ENCODE results near the gene NAALADL2.

Gene NAALADL2

DNA sequence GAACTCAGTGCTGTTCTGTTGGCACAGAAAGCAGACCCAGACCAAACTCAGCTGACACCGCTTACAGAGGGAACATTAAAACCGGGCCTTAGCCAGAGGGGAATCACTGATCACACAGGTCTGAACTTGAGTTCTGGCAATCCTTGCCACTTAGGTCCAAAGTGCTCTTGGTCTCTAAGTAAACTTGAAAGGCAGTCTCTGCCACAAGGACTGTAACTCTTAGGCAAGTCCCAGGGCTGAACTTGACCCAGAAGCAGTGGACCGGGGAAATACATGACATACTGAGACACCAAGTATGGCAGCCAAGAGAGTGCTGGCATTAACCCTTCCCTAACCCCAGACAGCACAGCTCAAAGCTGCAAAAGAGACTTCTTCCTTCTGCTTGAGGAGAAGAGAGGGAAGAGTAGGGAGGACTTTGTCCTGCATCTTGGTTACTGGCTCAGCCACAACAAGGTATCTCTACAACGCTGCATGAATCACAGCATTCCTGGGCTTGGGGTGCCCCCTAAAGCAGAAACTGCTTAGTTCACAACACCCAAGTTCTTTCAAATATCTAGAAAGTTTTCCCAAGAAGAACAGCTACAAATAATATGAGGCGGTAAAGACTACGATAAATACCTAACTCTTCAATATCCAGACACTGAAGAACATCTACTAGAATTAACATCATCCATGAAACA is 32.5 kb downstream of the NAALADL2 start:
- no peak for DNase-seq

DNA sequence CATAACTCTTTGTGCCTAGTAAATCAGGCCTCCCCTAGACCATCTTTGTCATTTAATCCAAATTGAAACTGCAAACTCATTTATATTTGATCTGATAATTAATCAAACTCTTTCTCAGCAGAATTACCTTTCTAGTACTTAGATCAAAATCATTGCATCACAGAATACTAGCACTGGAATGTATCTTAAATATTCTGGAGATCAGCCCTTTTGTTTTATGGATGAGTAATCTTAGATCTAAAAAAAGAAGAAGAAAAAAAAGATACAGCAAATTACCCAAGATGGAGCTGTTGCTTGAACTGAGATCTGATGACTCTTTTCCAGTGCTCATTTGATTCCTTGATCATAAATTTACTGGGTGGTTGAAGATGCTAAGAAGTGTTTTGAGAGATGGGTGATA is 47.9 kb downstream of the NAALADL2 start:
- DNase-seq: no peak

DNA sequence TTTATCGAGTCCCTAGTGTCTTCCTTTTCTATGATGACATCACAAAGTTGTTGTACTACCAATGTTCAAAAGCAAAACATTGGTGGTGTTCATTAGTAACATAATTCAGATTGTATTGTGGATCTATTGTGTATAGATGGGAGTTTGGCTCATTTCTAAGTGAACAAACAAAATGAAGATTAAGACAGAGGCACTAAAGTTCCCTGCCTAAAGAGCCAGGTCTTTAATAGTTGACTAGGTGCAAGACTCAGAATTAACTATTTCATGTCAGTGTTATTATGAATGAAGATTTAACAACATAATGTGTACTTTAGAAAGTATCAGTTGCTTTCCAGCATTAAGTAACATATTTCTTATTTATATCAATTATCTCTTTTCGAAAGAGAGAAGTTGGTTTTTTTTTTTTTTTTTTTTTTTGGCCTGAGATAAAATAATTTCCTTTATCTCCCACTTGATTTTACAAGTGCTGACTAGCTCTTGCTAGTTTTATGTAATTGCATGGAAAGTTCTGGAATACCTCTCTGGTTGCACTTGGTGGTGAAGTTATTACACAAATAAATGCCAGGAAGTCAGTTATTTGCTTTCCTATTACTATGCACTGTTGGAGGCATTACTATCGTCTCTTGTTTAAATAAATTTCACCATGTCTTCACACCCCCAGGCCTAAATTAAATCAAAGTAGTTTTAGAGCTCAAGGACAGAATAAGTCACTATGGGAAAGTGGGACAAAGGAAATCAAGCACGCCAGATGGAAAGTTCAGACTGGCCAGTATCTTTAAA is 48.7 kb downstream of the NAALADL2 start:
- DNase-seq: no peak

DNA sequence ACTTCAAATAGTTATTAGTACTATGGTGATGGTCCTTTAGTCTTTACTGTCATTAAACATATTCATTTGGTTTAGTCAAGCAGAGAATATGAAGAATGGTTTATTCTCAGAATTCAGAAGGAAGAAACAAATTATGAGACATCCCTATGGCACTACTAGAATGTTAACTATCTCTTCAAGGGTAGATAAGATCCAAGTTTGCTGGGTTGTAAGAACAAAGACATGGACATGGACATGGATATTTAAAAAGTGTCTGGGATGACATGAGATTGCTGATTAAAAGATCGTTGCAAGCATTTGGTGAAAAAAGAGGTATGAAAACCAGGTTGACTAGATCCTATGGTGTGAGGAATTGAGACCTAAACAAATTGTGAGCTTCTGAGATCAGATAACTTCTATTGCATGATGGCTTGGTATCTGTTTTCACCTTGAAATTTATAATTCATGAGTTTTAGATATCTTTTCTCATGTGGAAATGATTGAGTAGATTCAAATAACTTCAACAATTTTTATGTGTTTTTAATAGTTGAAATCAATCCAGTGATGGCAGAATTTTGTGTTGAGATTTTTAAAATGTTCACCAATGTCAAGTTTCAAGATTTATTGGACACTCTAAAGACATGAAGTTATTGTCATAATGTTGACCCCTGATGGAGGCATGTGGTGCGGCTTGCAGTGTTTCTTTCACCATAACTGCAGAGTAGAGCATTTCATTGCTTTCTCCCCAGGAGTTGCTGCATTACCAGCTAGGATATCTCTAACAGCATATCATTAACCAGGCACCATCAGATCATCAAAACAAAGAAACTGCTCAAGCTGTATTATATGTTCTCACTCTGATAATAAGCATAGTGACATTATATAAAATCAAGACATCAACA is 72.6 kb downstream of the NAALADL2 start:
- no peak for DNase-seq

GRCh38 chr3:174936590-174936989 is 77.5 kb downstream of the NAALADL2 start:
- no peak for DNase-seq

- no peak for DNase-seq
Observed at GRCh38 chr3:174937478-174937877, 78.3 kb downstream of the NAALADL2 start.

- no peak for DNase-seq
Observed at GRCh38 chr3:174938102-174938501, 79.0 kb downstream of the NAALADL2 start.

- no peak for DNase-seq
Observed at GRCh38 chr3:174940151-174940550, 81.0 kb downstream of the NAALADL2 start.

DNA sequence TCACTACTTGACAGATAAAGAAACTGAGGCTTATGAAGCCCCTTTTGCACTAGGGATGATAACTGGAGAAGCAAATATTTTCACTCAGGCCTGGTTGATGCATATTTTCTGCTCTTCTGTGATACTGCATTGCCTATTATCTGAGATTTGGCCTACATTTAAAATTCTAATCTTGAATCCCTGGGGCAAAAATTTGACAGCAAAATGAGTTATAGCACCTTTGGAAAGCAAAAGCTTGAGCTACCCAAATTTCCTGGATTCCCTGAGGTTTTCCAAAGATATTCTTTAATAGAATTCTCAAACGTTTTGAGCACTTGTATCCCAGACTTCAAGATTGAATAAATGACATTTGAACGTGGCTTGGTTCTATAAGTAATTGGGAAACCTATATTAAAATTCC is 86.1 kb downstream of the NAALADL2 start:
- no peak for DNase-seq

GRCh38 chr3:174945951-174946350 is 86.8 kb downstream of the NAALADL2 start:
- no peak for DNase-seq

- DNase-seq: no peak
Observed at GRCh38 chr3:174949523-174949922, 90.4 kb downstream of the NAALADL2 start.

GRCh38 chr3:174951034-174951433 is 91.9 kb downstream of the NAALADL2 start:
- no peak for DNase-seq

- no peak for DNase-seq
Observed at GRCh38 chr3:174951498-174952005, 92.4 kb downstream of the NAALADL2 start.

DNA sequence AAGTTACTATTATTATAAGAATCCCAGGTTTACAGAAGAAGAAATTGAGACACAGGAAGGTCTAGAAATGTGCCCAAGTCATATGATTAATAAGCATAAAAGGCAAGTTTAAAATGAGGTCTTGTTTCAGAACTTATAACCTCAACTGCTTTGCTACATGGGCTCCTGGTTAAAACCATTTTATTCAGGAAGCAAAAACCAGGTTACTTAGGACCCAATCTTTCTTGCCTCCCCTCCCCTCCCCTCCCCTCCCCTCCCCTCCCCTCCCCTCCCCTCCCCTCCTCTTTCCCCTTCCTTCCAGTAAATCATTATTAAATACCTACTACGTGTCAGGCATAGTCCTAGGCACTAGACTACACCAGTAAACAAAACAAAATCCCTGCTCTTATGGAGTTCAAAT is 93.9 kb downstream of the NAALADL2 start:
- DNase-seq: no peak

- DNase-seq: no peak
Observed at GRCh38 chr3:174955513-174956016, 96.4 kb downstream of the NAALADL2 start.

DNA sequence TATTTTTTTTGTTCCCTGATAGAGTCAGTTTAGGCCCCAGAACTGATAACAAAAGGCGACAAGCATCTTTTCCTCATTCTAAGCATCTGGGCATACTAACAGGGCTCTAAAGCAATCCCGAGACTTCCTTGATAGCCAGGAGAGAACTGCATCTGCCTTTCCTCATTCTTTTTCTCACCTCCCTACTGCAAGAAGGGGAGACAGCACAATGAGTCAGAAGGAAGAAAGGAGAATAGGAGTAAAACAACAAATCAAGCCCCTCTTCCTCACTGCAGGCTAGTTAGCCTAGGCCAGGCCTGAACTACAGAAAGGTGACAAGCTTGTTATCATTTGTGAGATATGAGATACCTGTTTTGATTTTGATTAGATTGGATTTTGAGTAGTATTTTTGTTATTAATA is 97.9 kb downstream of the NAALADL2 start:
- no peak for DNase-seq

- no peak for DNase-seq
Observed at GRCh38 chr3:174957551-174958001, 98.4 kb downstream of the NAALADL2 start.

- no peak for DNase-seq
Observed at GRCh38 chr3:174958671-174959328, 99.7 kb downstream of the NAALADL2 start.

GRCh38 chr3:174959556-174960065 is 100.5 kb downstream of the NAALADL2 start:
- DNase-seq: no peak

GRCh38 chr3:174960898-174961297 is 101.8 kb downstream of the NAALADL2 start:
- no peak for DNase-seq

GRCh38 chr3:174973465-174973864 is 114.3 kb downstream of the NAALADL2 start:
- DNase-seq: no peak

DNA sequence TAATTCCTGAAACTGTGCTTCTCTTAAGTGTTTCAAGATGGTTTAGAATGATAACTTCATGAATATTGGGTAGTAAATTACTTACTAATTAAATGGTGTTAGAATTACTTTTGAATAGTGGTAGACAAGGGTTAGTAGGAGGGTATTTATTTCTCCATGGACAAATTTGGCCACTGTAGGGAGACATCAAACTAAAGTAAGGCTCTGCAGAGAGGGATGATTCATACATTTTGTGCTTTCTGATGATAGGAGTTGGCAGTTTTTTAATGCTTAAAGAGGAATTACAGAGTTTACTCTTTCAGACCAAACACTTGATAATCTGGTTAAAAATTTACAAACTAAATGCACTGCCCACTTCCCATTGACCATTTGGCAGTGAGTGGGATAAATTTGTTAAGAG is 127.6 kb downstream of the NAALADL2 start:
- DNase-seq: no peak
